A549 (cell line): ENCODE data around the gene CCDC171. TPM values are rescaled to one million over a fixed set of nuclear protein-coding genes. Genes with fewer than 3 reads are reported as not detected.
"Not testable (repeated sequence)": the region's sequence is repeated elsewhere in the genome, so short reads cannot be mapped to it uniquely, and the experiment has no call there.

Experiments
- ATAC-seq, 2 experiments: fragments of 200-7000 bp in 1 of 2; fragments of >200 bp in 1 of 2; cut with Nextera tagmentation in 1 of 2; cut with Tn5 transposase in 1 of 2; 3 replicates each; pipeline versions ENCODE4 v1.8.0 to v1.9.1; 2018 to 2020; ENCODE audit warnings: mild to moderate bottlenecking in 1 of 2, moderate library complexity in 1 of 2
- CTCF ChIA-PET: fragments of 300-600 bp; sonication (Branson Sonifier 250); formaldehyde crosslinking; extraction: SDS; loops from one replicate; lab custom pipeline; 2021; ENCODE audit warnings: antibody characterized with exemption, inconsistent platforms; lab: Yijun Ruan, JAX
- POLR2A ChIA-PET: fragments of 350-600 bp; formaldehyde crosslinking; extraction: SDS; loops from one replicate; lab custom pipeline; 2021; ENCODE audit warnings: antibody characterized with exemption, inconsistent platforms; lab: Yijun Ruan, JAX
- DNase-seq, 2 experiments: peaks; one replicate each; pipeline versions ENCODE4 v3.0.0 to v3.0.0-alpha.2; 2011 to 2016; ENCODE audit warnings: low read depth in 1 of 2, low spot score in 1 of 2
- FAIRE-seq: peaks from 2 replicates; lab custom pipeline; 2011; peaks lifted over from hg19 to GRCh38; lab: Jason Lieb, UNC
- H3K27ac ChIP-seq, 2 experiments: fragments of >200 bp; sonication (Bioruptor Twin); formaldehyde crosslinking; 3 replicates each; pipeline ENCODE4 v1.5.1; 2016 to 2017
- H3K4me1 ChIP-seq: fragments of >200 bp; sonication (Bioruptor Twin); formaldehyde crosslinking; 3 replicates; pipeline ENCODE4 v1.6.1; 2016
- H3K4me2 ChIP-seq: fragments of >200 bp; sonication (Bioruptor Twin); formaldehyde crosslinking; 3 replicates; pipeline ENCODE4 v1.6.1; 2016
- H3K4me3 ChIP-seq: fragments of >200 bp; sonication (Bioruptor Twin); formaldehyde crosslinking; 3 replicates; pipeline ENCODE4 v1.5.1; 2016
- H3K9me3 ChIP-seq: fragments of >200 bp; sonication (Bioruptor Twin); formaldehyde crosslinking; 3 replicates; pipeline ENCODE4 v1.6.1; 2016
- CEBPB ChIP-seq, 2 experiments: fragments of >200 bp in 1 of 2; sonication (Bioruptor Twin) in 1 of 2; formaldehyde crosslinking in 1 of 2; IDR thresholded peaks; 2 replicates each; pipeline ENCODE4 v1.6.1; 2012 to 2016
- EP300 ChIP-seq, 2 experiments: fragments of >200 bp; sonication (Bioruptor Twin); formaldehyde crosslinking; IDR thresholded peaks; 2 replicates in 1 of 2; 3 replicates in 1 of 2; pipeline ENCODE4 v1.6.1; 2016 to 2017
- HEYL ChIP-seq: fragments of 250-450 bp; sonication (Bioruptor Pico); IDR thresholded peaks from 2 replicates; pipeline ENCODE4 v1.8.0; 2021; ENCODE audit warnings: mild to moderate bottlenecking, moderate library complexity
- KDM5A ChIP-seq: fragments of 200-600 bp; sonication (generic); IDR thresholded peaks from 2 replicates; pipeline ENCODE4 v1.6.1; 2016; ENCODE audit warnings: antibody characterized with exemption, mild to moderate bottlenecking
- MAFK ChIP-seq: fragments of 450-650 bp; IDR thresholded peaks from 2 replicates; pipeline ENCODE4 v1.6.1; 2014; ENCODE audit not compliant: partially characterized antibody
- NFE2L2 ChIP-seq: fragments of 150-350 bp; conservative IDR thresholded peaks from 2 replicates; pipeline ENCODE4 v1.6.1; 2014; ENCODE audit warnings: low read length
- NPAS2 ChIP-seq: fragments of 250-450 bp; sonication (Bioruptor Pico); IDR thresholded peaks from 2 replicates; pipeline ENCODE4 v1.8.0; 2022; ENCODE audit warnings: mild to moderate bottlenecking, moderate library complexity, borderline replicate concordance
- NR3C1 ChIP-seq: fragments of >200 bp; sonication (Bioruptor Twin); formaldehyde crosslinking; IDR thresholded peaks from 3 replicates; pipeline ENCODE4 v1.6.1; 2017
- REST ChIP-seq: fragments of 200-600 bp; sonication (generic); IDR thresholded peaks from 2 replicates; pipeline ENCODE4 v1.6.1; 2016; ENCODE audit warnings: antibody characterized with exemption, mild to moderate bottlenecking, moderate library complexity
- SMC3 ChIP-seq: fragments of >200 bp; sonication (Bioruptor Twin); formaldehyde crosslinking; IDR thresholded peaks from 3 replicates; pipeline ENCODE4 v1.6.1; 2018; ENCODE audit warnings: inconsistent platforms
- TFCP2L1 ChIP-seq: fragments of 250-450 bp; sonication (Bioruptor Pico); IDR thresholded peaks from 2 replicates; pipeline ENCODE4 v1.5.0; 2021; ENCODE audit warnings: mild to moderate bottlenecking
- ZFP36 ChIP-seq: fragments of 450-650 bp; IDR thresholded peaks from 2 replicates; pipeline ENCODE4 v1.6.1; 2014; ENCODE audit warnings: borderline replicate concordance; ENCODE audit not compliant: partially characterized antibody
- ZNF302 ChIP-seq: fragments of 250-450 bp; sonication (Bioruptor Pico); IDR thresholded peaks from 2 replicates; pipeline ENCODE4 v1.9.0; 2021; ENCODE audit warnings: inconsistent platforms, mild to moderate bottlenecking, moderate library complexity
- WGBS: methylation state at CpG from one replicate; pipeline ENCODE4 v1.1.6; 2017; ENCODE audit errors: missing lambda C conversion rate; 5-methylcytosine and 5-hydroxymethylcytosine counted together
- polyA plus RNA-seq, 4 experiments: library from polyadenylated mRNA; depleted of rRNA in 3 of 4; stranded (reverse); fragments of >200 nt; fragmentation: RNase III in 1 of 4; extraction: RNeasy Plus Mini Kit Qiagen cat#74134 plus additional on column Dnase treatment in 1 of 4; gene quantifications; 2 replicates in 3 of 4; 3 replicates in 1 of 4; pipeline ENCODE4 v1.2.3, GENCODE V29; 2011 to 2017
- TF ChIP-seq, protein P1 (sequence below): fragments of >200 bp; sonication (Bioruptor Twin); formaldehyde crosslinking; IDR thresholded peaks from 3 replicates; pipeline ENCODE4 v1.5.1; 2016
- TF ChIP-seq, protein P2 (sequence below): fragments of >200 bp; sonication (Bioruptor Twin); formaldehyde crosslinking; IDR thresholded peaks from 3 replicates; pipeline ENCODE4 v1.6.1; 2016
- TF ChIP-seq, protein P3 (sequence below): fragments of 250-450 bp; sonication (Bioruptor Pico); IDR thresholded peaks from 2 replicates; pipeline ENCODE4 v1.5.0; 2020; ENCODE audit warnings: low read depth, mild to moderate bottlenecking, moderate library complexity

The CCDC171 gene
- polyA plus RNA-seq, 2 of the 4 experiments (the other 2 are of a cell fraction) = 0.88 to 1.3 TPM

DNA sequence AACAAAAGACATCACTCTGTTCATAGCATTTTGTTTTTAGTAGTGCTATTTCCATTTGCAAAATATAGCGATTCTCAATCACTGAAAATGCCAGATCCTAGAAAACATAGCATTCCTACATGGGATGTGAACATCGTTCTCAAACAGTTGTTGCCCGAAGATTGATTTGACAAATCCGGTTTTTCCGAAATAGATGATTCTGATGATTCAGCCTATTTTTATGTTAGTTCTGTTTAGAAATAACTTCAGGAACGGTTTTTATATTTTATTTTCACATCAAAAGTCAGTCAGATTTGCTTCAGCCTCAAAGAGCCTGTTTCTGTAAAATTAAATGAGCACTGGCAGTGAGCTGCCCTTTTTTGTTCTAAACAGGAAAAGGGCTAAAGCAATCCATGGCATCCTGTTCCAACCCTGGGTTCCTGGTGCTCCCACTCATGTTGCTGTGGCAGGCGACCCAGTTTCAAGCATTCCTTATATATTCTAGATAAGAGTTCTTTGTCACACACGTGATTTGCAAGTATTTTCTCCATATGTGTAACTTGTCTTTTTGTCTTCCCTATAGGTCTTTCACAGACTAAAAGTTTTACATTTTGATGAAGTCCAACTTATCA, 27.9 kb upstream of the CCDC171 start:
- no peak overlapping the region for H3K27ac ChIP-seq
- TF ChIP-seq MAFK = peak; percentile 61
- no peak for TF ChIP-seq EP300 (IDR thresholded peaks at IDR 0.05)
- TF ChIP-seq REST = no peak
- TF ChIP-seq HEYL (CRISPR knock-in tag) = no peak
- CTCF ChIA-PET = interaction anchor here (1.0 kb wide), 1 partner anchor 12 kb away, joined by 3 read pairs; no protein-coding TSS in a partner anchor
- no peak overlapping the region for H3K4me2 ChIP-seq
- FAIRE-seq (no peak), DNase-seq (no peak), ATAC-seq (no peak)
- 55% methylated on average over 8 of the region's 8 CpGs for WGBS
- POLR2A ChIA-PET = no interaction called here
- H3K9me3 ChIP-seq = no peaks in the 10 kb centered on the region
- no peak overlapping the region for H3K4me3 ChIP-seq
- H3K4me1 ChIP-seq = no peaks in the 10 kb centered on the region

DNA sequence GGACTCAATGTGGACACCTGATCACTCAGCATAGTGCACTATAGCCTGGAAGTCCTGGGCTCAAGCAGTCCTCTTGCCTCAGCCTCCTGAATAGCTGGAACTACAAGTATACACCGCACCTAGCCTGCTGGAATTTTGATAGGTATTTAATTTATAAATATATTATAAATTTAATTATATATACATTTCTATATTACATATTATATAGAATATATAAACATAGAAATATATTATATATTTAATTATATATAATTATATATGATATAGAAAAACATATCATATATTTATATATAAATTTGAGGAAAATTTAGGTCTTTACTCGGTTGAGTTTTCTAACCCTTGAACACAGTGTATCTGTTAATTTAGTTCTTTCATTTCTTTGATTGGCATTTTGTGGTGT, 26.9 kb upstream of the CCDC171 start:
- FAIRE-seq = no peak
- CTCF ChIA-PET = no interaction called here

DNA sequence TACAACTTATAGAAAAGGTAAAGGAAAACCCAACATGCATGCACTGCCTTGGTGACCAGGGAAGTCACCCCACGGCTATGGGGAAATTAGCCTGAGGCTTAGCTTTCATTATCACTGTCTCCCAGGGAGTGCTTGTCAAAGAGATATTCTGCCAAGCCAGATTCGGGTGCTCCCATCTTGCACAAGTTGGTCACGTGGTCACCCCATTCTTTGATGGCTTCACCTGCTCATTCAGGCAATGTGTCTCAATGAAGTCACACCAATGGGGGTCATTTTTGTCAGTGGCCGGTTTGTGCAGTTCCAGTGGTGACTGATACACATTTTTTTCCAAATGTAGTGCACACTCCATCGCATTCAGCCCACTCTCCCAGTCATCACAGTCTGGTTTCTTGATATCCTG, 25.8 kb upstream of the CCDC171 start:
- H3K4me3 ChIP-seq, H3K9me3 ChIP-seq, H3K4me2 ChIP-seq, H3K4me1 ChIP-seq, CTCF ChIA-PET, POLR2A ChIA-PET, FAIRE-seq, ATAC-seq, H3K27ac ChIP-seq, DNase-seq: not testable (repeated sequence)
- 54% methylated on average over 5 of the region's 5 CpGs for WGBS

More for the DNA sequence above, 26.9 kb upstream of the CCDC171 start:
- H3K4me3 ChIP-seq = no peak overlapping the region
- no peak for DNase-seq
- no peak overlapping the region for H3K27ac ChIP-seq
- 71% methylated on average over 2 of the region's 2 CpGs for WGBS
- POLR2A ChIA-PET = no interaction called here
- no peak overlapping the region for H3K4me2 ChIP-seq
- H3K4me1 ChIP-seq = no peaks in the 10 kb centered on the region
- TF ChIP-seq, protein P1, sequence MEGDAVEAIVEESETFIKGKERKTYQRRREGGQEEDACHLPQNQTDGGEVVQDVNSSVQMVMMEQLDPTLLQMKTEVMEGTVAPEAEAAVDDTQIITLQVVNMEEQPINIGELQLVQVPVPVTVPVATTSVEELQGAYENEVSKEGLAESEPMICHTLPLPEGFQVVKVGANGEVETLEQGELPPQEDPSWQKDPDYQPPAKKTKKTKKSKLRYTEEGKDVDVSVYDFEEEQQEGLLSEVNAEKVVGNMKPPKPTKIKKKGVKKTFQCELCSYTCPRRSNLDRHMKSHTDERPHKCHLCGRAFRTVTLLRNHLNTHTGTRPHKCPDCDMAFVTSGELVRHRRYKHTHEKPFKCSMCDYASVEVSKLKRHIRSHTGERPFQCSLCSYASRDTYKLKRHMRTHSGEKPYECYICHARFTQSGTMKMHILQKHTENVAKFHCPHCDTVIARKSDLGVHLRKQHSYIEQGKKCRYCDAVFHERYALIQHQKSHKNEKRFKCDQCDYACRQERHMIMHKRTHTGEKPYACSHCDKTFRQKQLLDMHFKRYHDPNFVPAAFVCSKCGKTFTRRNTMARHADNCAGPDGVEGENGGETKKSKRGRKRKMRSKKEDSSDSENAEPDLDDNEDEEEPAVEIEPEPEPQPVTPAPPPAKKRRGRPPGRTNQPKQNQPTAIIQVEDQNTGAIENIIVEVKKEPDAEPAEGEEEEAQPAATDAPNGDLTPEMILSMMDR = no peak
- no peak for TF ChIP-seq SMC3
- TF ChIP-seq CEBPB (IDR thresholded peaks at IDR 0.05) = no peak
- TF ChIP-seq ZFP36 = no peak
- no peak for TF ChIP-seq ZNF302
- no peak for TF ChIP-seq KDM5A
- TF ChIP-seq, protein P2, sequence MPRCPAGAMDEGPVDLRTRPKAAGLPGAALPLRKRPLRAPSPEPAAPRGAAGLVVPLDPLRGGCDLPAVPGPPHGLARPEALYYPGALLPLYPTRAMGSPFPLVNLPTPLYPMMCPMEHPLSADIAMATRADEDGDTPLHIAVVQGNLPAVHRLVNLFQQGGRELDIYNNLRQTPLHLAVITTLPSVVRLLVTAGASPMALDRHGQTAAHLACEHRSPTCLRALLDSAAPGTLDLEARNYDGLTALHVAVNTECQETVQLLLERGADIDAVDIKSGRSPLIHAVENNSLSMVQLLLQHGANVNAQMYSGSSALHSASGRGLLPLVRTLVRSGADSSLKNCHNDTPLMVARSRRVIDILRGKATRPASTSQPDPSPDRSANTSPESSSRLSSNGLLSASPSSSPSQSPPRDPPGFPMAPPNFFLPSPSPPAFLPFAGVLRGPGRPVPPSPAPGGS = no peak
- TF ChIP-seq, protein P3, sequence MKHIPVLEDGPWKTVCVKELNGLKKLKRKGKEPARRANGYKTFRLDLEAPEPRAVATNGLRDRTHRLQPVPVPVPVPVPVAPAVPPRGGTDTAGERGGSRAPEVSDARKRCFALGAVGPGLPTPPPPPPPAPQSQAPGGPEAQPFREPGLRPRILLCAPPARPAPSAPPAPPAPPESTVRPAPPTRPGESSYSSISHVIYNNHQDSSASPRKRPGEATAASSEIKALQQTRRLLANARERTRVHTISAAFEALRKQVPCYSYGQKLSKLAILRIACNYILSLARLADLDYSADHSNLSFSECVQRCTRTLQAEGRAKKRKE = no peak
- no peak for TF ChIP-seq TFCP2L1
- no peak for TF ChIP-seq NR3C1
- no peak for TF ChIP-seq NFE2L2
- TF ChIP-seq NPAS2 (CRISPR knock-in tag) = no peak
- TF ChIP-seq, all 56 proteins: peak for 0
- no peak for ATAC-seq
- H3K9me3 ChIP-seq = no peaks in the 10 kb centered on the region
